ENCODE results near the gene GPR39. TPM values are rescaled to one million over a fixed set of nuclear protein-coding genes. Genes with fewer than 3 reads are reported as not detected.

The GPR39 gene
- total and polyA plus RNA-seq, 2 donors (not counting 1 experiment from before 2014, with no cell fraction given): 1.00 to 1.3 TPM

DNA sequence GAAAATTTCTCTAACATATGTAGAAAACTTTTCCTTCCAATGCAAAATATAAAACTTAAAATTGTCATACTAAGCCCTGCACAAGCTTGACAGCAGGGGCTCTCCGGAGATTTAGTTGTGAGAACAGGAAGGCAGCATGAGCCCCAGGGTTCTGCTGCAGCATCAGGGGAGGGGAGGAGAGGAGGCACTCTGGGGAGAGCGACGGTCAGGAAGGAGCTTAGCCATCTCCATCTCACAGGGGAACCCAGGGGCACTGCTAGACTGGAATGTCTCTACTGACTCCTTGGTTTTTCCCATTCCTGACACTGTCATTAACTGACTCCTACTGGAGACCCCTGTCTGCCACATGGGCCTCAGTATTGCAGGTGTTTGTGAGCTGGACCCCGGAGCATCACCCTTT, 123.6 kb downstream of the GPR39 start:
- H3K27me3 ChIP-seq (ENCODE audit: control insufficient read depth, insufficient read depth, low read length): no peaks in the 10 kb centered on the region
- H3K36me3 ChIP-seq (ENCODE audit: control insufficient read depth, insufficient read depth, low read length): no peaks in the 10 kb centered on the region
- TF ChIP-seq EZH2 (IDR thresholded peaks at IDR 0.05; ENCODE audit: low read length, missing control alignments): no peak
- TF ChIP-seq CTCF (conservative IDR thresholded peaks at IDR 0.05 in 1 of 2, IDR thresholded peaks at IDR 0.05 in 1 of 2; ENCODE audit: low read depth in 1 of 2, low read length in 2 of 2): no peak
- H3K79me2 ChIP-seq (ENCODE audit: control insufficient read depth, insufficient read depth, low read length): no peaks in the 10 kb centered on the region
- H3K27ac ChIP-seq (ENCODE audit: insufficient read depth, low read length): no peak overlapping the region
- no peak overlapping the region for H3K9ac ChIP-seq (ENCODE audit: insufficient read depth, low read length)
- no peak for DNase-seq (ENCODE audit: low read depth in 2 of 2)
- no peak overlapping the region for H3K4me2 ChIP-seq (ENCODE audit: extremely low read depth, insufficient read depth, low read length)
- H3K4me3 ChIP-seq (replicated peaks in 1 of 4; ENCODE audit: control extremely low read depth in 1 of 4, insufficient read depth in 1 of 4, low read depth in 3 of 4, low read length in 4 of 4): no peak overlapping the region
- H4K20me1 ChIP-seq (ENCODE audit: control insufficient read depth, extremely low read depth, insufficient read depth, low read length): no peaks in the 10 kb centered on the region
- H2AFZ ChIP-seq (ENCODE audit: low read length): no peak overlapping the region
- no peaks in the 10 kb centered on the region for H3K4me1 ChIP-seq (ENCODE audit: control insufficient read depth, extremely low read depth, insufficient read depth, low read length)
- H3K9me3 ChIP-seq (ENCODE audit: control insufficient read depth, insufficient read depth, low read depth, low read length): no peaks in the 10 kb centered on the region

- Histone ChIP-seq H3K27ac (ENCODE audit: insufficient read depth, low read length) (no peak overlapping the region), H3K4me2 (ENCODE audit: extremely low read depth, insufficient read depth, low read length) (no peak overlapping the region), H3K36me3 (ENCODE audit: control insufficient read depth, insufficient read depth, low read length) (no peaks in the 10 kb centered on the region), H3K9me3 (ENCODE audit: control insufficient read depth, insufficient read depth, low read depth, low read length) (no peaks in the 10 kb centered on the region), H3K9ac (ENCODE audit: insufficient read depth, low read length) (no peak overlapping the region), H4K20me1 (ENCODE audit: control insufficient read depth, extremely low read depth, insufficient read depth, low read length) (no peaks in the 10 kb centered on the region), H3K4me3 (replicated peaks in 1 of 4; ENCODE audit: control extremely low read depth in 1 of 4, insufficient read depth in 1 of 4, low read depth in 3 of 4, low read length in 4 of 4) (no peak overlapping the region), H3K79me2 (ENCODE audit: control insufficient read depth, insufficient read depth, low read length) (no peaks in the 10 kb centered on the region), H3K27me3 (ENCODE audit: control insufficient read depth, insufficient read depth, low read length) (no peaks in the 10 kb centered on the region), H3K4me1 (ENCODE audit: control insufficient read depth, extremely low read depth, insufficient read depth, low read length) (no peaks in the 10 kb centered on the region), H2AFZ (ENCODE audit: low read length) (no peak overlapping the region)
- peak in 1 of 2 donors; percentile 15 for DNase-seq (ENCODE audit: low read depth in 2 of 2)
- TF ChIP-seq EZH2 (IDR thresholded peaks at IDR 0.05; ENCODE audit: low read length, missing control alignments): no peak
- no peak for TF ChIP-seq CTCF (conservative IDR thresholded peaks at IDR 0.05 in 1 of 2, IDR thresholded peaks at IDR 0.05 in 1 of 2; ENCODE audit: low read depth in 1 of 2, low read length in 2 of 2)
These were observed 126.5 kb downstream of the GPR39 start for GRCh38 chr2:132542953-132543569.

GRCh38 chr2:132544006-132544630, 127.5 kb downstream of the GPR39 start:
- Histone ChIP-seq H3K9ac (ENCODE audit: insufficient read depth, low read length) (no peak overlapping the region), H3K79me2 (ENCODE audit: control insufficient read depth, insufficient read depth, low read length) (no peaks in the 10 kb centered on the region), H3K4me1 (ENCODE audit: control insufficient read depth, extremely low read depth, insufficient read depth, low read length) (no peaks in the 10 kb centered on the region), H3K9me3 (ENCODE audit: control insufficient read depth, insufficient read depth, low read depth, low read length) (no peaks in the 10 kb centered on the region), H4K20me1 (ENCODE audit: control insufficient read depth, extremely low read depth, insufficient read depth, low read length) (no peaks in the 10 kb centered on the region), H2AFZ (ENCODE audit: low read length) (no peak overlapping the region), H3K36me3 (ENCODE audit: control insufficient read depth, insufficient read depth, low read length) (no peaks in the 10 kb centered on the region), H3K4me2 (ENCODE audit: extremely low read depth, insufficient read depth, low read length) (no peak overlapping the region), H3K4me3 (replicated peaks in 1 of 4; ENCODE audit: control extremely low read depth in 1 of 4, insufficient read depth in 1 of 4, low read depth in 3 of 4, low read length in 4 of 4) (no peak overlapping the region), H3K27me3 (ENCODE audit: control insufficient read depth, insufficient read depth, low read length) (no peaks in the 10 kb centered on the region), H3K27ac (ENCODE audit: insufficient read depth, low read length) (no peak overlapping the region)
- DNase-seq (ENCODE audit: low read depth in 2 of 2): no peak
- TF ChIP-seq EZH2 (IDR thresholded peaks at IDR 0.05; ENCODE audit: low read length, missing control alignments) (no peak), CTCF (conservative IDR thresholded peaks at IDR 0.05 in 1 of 2, IDR thresholded peaks at IDR 0.05 in 1 of 2; ENCODE audit: low read depth in 1 of 2, low read length in 2 of 2) (no peak)
